HFF-Myc (cell line): ENCODE measurements around the gene RAB15.

Experiments used
- DNase-seq: peaks from one replicate; pipeline ENCODE4 v3.0.0-alpha.2; 2011; ENCODE audit warnings: low read depth; ENCODE audit errors: extremely low read depth
- H3K4me3 ChIP-seq: replicated peaks from 2 replicates; pipeline ENCODE4 v1.5.1; 2011; ENCODE audit warnings: low read depth, mild to moderate bottlenecking, control low read depth, low read length
- CTCF ChIP-seq: IDR thresholded peaks from 2 replicates; pipeline ENCODE4 v1.5.1; 2012; ENCODE audit warnings: mild to moderate bottlenecking, low read depth, low read length, control low read depth; ENCODE audit errors: missing control alignments

Gene RAB15

GRCh38 chr14:64992328-64992885 is 20.3 kb upstream of the RAB15 start:
- TF ChIP-seq CTCF = no peak
- H3K4me3 ChIP-seq = no peak overlapping the region
- no peak for DNase-seq

GRCh38 chr14:64990939-64991338 is 18.8 kb upstream of the RAB15 start:
- no peak for TF ChIP-seq CTCF
- H3K4me3 ChIP-seq = no peak overlapping the region

GRCh38 chr14:64990296-64990695 is 18.2 kb upstream of the RAB15 start:
- no peak for DNase-seq
- no peak overlapping the region for H3K4me3 ChIP-seq
- TF ChIP-seq CTCF = no peak

More at GRCh38 chr14:64990939-64991338, 18.8 kb upstream of the RAB15 start:
- DNase-seq = no peak

DNA sequence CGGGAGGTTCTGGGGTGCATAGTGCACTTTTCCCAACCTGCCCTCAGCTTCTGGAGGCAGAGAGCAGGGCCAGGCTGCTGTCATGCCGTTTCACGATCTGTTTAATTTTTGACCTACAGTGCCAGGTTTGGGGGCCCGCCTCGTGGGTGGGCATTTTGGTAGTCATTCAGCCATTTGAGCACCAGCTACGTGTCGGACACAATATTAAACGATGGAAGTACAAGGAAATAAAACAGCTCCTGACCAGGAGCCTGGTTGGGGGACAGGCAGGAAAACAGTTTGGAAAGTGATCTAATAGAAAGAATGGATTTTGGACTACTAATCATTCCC is 15.3 kb upstream of the RAB15 start:
- no peak for DNase-seq
- TF ChIP-seq CTCF = no peak
- H3K4me3 ChIP-seq = peak overlapping the region; percentile 80

- peak; percentile 93 for DNase-seq
- H3K4me3 ChIP-seq = peak within 1 kb of the TSS; percentile 80
- peak; percentile 82 for TF ChIP-seq CTCF
These were observed 14.7 kb upstream of the RAB15 start, which contains the start of gene FNTB for GRCh38 chr14:64986648-64987437. TSS of gene FNTB (plus strand) at chr14:64986895. CDS start at chr14:64986954, 59 bp downstream.

DNA sequence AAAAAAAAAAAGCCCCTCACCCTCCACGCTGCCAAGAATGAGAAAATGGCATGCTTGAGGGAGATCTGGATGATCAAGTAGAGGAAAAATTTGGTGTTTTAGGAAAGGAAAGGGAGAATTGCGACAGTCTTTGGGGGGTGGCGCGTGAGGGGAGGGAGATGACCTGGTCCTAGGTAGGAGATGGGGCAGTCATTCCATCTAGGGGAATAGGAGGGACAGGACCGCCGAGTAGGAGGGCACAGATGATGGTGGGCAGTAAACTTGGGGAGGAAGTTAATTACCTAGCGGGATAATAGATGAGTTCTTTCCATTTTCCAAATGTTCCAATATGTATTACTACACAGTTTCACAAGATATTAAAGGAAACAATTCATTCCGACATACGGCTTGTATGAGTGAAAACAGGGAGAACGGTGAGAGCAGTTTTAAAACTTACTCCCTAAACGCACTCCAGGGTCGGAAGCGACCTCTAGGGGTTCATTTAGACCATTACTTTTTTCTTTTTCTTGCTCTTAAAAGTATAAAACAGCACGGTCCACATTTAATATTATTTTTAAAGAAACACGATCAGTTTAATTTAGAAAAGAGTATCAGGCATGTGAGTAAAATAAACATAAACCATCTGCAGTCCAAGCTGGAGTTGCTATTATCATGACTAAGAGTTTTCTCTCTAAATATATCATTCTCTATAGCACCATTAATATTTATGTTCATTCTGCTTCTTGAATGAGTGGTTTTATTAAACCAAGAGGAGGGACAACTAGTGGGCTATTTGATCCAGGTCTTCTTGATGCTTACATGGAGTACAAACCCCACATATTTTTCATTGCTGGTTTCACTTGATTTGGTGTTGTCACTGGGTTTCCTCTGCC is 11.5 kb upstream of the RAB15 start:
- H3K4me3 ChIP-seq = no peak overlapping the region
- peak; percentile 57 for TF ChIP-seq CTCF
- DNase-seq = peak; percentile 22
